Activated T-helper 9 cell treated with anti-CD3 and anti-CD28 coated beads, Interleukin-2, amount 50 U/mL, for 16 hours (primary cell): Measurements from ENCODE around the gene MYO1D.

Experiments used
- DNase-seq: peaks from one replicate; pipeline ENCODE4 v3.0.0-alpha.2; 2020; ENCODE audit warnings: low read depth

The MYO1D gene

GRCh38 chr17:32625971-32626370, 251.0 kb downstream of the MYO1D start:
- DNase-seq = no peak

GRCh38 chr17:32623196-32623595, 253.7 kb downstream of the MYO1D start:
- no peak for DNase-seq

- DNase-seq = no peak
Measured at GRCh38 chr17:32622540-32622939, 254.4 kb downstream of the MYO1D start.

GRCh38 chr17:32621612-32622312, 255.2 kb downstream of the MYO1D start:
- no peak for DNase-seq

GRCh38 chr17:32615326-32615725, 261.6 kb downstream of the MYO1D start:
- no peak for DNase-seq

- DNase-seq = no peak
Measured at GRCh38 chr17:32610943-32611342, 266.0 kb downstream of the MYO1D start.

GRCh38 chr17:32609884-32610650, 266.9 kb downstream of the MYO1D start:
- DNase-seq = no peak

GRCh38 chr17:32609085-32609484, 267.8 kb downstream of the MYO1D start:
- peak; percentile 38 for DNase-seq

- DNase-seq = no peak
Measured at GRCh38 chr17:32608267-32608666, 268.7 kb downstream of the MYO1D start.

- DNase-seq = no peak
Measured at GRCh38 chr17:32604966-32605365, 272.0 kb downstream of the MYO1D start.

- no peak for DNase-seq
Measured at GRCh38 chr17:32602396-32602795, 274.5 kb downstream of the MYO1D start.

- no peak for DNase-seq
Measured at GRCh38 chr17:32601866-32602265, 275.1 kb downstream of the MYO1D start.

GRCh38 chr17:32596628-32597027, 280.3 kb downstream of the MYO1D start:
- DNase-seq = no peak

- DNase-seq = no peak
Measured at GRCh38 chr17:32596206-32596605, 280.7 kb downstream of the MYO1D start.

GRCh38 chr17:32593003-32593402, 283.9 kb downstream of the MYO1D start:
- no peak for DNase-seq

GRCh38 chr17:32591405-32591804, 285.5 kb downstream of the MYO1D start:
- no peak for DNase-seq

GRCh38 chr17:32590974-32591373, 285.9 kb downstream of the MYO1D start:
- no peak for DNase-seq

GRCh38 chr17:32588982-32589381, 287.9 kb downstream of the MYO1D start:
- DNase-seq = no peak

- DNase-seq = no peak
Measured at GRCh38 chr17:32588135-32588534, 288.8 kb downstream of the MYO1D start.

- DNase-seq = no peak
Measured at GRCh38 chr17:32586666-32587065, 290.3 kb downstream of the MYO1D start.

- no peak for DNase-seq
Measured at GRCh38 chr17:32584792-32585191, 292.1 kb downstream of the MYO1D start.

GRCh38 chr17:32583053-32583452, 293.9 kb downstream of the MYO1D start:
- DNase-seq = no peak

GRCh38 chr17:32575852-32576251, 301.1 kb downstream of the MYO1D start:
- no peak for DNase-seq

GRCh38 chr17:32570081-32570396, 306.9 kb downstream of the MYO1D start:
- DNase-seq = no peak
